HG03064 (cell line): ENCODE measurements around the gene COL10A1.
"Not testable (repeated sequence)": the region's sequence is repeated elsewhere in the genome, so short reads cannot be mapped to it uniquely, and the experiment has no call there.

Experiments used
- ATAC-seq: cut with Tn5 transposase; IDR thresholded peaks from one replicate; pipeline ENCODE4 v1.9.1; 2021; ENCODE audit warnings: low read depth; ENCODE audit not compliant: unreplicated experiment

COL10A1 gene

DNA sequence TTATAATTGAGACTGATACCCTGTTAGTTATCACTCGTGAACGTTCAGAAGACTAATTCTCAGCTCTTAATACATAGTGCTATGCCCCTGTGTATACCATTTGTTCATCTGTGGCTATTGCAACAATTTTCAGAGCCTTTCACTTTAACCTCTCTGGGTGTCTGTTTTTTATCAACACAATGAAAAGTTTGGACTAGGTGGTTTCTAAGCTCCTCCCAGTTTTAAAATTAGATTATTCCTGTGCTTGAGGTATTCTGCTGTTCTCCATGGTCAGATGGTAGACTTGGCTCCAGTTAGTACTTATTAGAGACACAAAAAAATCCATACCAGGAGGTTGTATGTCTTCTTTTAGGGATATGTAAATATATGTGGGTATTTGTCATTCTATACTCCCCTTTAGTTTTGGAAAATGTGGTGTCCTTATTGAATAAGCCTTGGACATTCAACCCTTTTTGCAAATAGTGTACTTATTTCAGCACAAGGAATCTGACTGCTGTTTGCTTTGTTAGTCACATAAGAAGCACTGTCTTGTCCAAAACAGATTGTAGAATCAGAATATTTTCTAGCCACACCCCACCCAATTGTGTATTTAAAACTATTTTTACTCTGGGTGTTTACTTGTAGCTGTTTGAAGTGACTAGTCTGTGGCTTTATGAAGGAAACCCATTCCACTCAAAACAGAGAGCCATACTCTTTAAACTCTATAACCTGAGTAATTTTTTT, 2.0 kb upstream of the COL10A1 start:
- no peak for ATAC-seq

DNA sequence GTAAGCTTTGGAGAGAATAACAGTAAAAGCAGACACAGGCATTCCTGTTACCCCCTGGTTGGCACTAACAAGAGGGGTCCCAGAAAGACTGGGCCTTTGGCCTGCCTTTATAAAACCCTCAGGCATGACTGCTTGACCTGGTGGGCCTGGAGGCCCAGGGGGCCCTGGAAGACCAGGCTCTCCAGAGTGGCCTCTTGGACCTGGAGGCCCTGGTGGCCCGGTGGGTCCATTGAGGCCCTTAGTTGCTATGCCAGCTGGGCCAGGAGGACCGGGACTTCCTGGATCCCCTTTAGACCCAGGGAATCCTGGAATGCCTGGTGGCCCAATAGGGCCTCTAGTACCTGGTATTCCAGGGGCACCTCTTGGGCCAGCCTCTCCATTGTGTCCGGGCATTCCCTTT, 5.5 kb downstream of the COL10A1 start:
- ATAC-seq, result no peak

DNA sequence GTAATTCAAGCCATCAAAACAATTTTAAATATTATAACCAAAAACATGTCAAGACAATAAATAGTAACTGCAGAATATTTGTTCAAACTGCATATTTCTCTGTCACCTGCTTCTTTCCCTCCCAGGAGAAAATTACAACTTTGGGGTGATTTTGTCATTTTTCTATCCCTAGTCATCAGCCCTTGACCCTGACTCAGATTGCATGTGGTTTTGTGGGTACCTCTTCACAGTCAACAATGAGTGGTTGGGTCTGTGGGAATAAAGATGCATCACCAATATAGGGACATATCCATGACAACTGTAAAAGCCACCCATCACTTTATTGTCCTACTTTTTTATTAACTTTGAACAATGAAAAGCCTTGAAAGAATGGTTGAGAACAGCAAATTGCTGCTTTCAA, 7.3 kb downstream of the COL10A1 start:
- no peak for ATAC-seq

DNA sequence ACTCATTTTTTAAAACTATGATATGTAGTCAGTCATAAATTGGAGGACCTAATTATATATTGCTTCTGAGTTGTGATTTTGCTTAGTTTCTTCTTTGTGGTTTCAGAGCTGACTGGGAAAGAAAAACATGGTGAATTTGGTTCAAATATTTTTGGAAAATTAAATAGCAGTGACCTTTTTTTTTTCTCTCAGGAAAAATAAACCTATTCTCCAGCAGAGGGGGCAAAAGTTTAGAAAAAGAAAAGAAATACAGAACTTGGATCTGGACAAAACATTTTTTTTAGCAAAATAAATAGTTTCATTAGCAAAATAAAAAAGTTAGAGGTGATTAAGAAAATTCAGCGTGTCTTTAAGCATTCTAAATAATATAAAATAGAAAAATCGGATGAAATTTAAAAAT, 10.2 kb downstream of the COL10A1 start:
- ATAC-seq, result no peak

DNA sequence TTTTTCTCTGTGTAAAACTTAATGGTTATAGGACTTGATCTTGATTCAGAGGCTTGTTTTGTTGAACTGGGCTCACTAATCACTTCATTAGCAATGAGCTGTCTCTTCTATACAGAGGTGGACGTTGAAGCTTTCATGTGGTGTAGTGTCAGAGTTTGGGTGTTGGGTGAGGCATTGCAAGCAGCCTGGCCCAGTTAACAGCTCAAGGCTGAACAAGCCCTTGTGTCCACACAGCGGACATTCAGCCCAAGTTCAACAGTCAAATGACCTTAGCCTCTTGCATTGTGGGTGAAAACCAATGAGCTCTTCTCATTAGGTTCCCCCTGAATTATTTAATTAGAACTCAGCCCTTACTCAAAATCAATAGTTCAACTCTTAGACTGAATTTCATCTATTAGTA, 12.5 kb downstream of the COL10A1 start:
- ATAC-seq, result no peak

DNA sequence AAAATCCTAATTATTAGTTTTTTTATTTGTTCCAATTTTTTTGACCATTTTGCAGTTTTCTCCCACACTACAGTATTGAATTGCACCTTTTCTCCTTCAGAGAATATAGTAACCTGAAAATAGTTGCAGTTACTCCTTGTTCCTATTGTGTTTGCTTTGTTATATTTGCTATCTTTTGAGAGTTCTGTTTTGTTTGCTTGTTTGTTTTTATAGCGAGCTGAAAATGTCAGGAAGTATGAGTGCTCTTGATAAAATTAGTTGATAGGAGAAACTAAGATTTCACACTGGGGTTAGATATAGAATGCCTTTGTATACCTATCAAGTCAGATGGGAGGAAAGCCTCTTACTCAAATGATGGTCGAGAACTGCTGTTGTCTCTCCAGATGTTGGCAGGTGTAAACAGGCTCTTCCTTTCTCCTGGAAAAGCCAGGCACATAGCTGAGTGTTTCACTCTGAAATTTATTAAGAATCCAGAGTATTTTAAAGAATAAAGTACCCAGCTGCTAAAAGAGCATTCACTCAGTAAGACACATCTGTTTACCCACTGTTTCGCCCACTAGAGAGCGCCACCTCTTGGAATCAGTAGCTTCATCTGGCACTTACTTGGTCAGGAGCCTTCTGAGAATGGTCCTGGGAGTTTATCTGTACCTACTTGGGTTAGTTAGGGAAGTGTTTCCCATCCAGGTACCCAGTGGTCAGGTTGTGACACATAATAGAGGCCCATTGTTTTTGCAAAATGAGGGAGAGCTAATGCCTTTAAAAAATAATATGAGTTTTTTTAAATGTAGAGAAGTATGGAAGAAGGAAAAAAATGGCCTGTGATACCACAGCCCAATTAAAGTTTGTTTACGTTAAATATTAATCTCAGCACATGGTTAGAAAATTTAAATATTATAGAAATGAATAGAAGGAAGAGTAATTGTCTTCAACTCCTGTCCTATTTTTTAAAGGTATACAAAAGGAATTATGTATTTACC, 14.1 kb downstream of the COL10A1 start:
- ATAC-seq, result no peak

DNA sequence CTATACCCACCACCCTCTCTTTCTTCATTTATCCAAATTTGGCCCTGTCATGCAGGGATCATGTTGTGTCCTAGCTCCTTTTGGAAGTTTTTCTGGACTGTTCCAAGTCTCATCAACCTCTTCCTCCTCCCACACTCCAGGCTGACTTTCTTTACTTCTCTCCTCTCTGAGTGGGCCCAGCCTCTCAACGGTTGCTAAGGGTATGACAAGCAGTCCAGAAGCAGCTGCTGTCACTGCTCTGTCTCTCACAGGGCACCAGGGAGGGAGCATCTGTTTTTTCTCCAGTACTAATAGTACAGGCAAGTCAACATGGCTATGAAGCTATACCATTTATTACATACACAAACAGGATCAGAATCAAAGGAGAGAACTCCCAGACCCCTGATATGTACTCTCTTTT, 17.1 kb downstream of the COL10A1 start:
- no peak for ATAC-seq

DNA sequence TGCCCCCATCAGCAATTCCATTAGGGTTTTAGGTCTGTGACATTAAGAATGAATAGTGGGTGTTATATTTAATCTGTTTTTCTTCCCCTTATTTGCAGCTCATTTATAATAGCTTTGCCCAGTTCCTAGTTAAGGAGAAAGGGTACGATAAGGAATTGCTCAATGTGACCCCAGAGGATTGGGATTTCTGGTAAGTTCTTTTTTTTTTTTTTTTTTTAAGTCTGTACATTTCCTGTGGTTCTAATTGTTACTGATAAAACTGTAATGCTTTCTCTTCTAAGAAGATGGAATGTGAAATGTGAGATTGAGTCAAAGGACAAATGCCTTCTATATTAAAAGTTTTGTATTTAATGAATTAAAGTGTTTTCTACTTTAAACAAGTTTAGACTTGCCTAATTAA, 19.8 kb downstream of the COL10A1 start:
- no peak for ATAC-seq

DNA sequence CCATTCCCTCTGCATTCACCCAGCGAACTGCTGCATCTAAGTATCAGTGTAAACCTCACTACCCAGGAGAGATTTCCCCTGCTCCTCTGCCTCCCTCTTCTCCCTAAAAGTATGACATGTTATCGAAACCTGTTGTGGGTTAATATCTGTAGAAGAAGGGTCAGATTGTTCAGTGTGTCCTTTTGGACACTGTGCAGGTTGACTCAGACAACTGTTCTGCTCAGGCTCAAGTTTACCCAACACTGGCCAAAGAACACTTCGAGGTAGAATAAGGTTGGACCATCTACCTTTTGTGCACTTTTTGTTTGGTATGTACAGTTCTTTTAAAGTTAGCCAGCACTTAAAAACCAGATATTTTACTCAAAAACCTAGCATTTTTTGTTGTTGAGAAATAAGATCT, 20.7 kb downstream of the COL10A1 start:
- ATAC-seq, result no peak

DNA sequence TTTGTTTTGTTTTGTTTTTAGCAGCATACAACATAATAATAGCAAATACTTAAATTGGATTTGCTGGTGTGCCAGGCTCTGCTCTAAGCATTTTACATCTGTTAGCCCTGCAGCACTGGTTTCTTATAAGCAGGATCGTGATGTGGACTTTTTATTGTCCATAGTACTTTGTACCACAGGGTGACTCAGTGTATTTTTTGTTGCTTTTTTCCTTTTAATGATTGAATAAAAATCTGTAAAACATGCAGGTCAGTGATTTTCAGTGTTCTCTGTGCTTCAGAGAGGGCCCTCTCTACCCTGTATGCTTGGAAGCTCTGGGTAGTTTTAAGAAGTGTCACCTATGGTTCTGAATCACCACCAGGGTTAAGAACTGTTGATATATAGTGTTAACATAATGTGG, 21.3 kb downstream of the COL10A1 start:
- no peak for ATAC-seq

DNA sequence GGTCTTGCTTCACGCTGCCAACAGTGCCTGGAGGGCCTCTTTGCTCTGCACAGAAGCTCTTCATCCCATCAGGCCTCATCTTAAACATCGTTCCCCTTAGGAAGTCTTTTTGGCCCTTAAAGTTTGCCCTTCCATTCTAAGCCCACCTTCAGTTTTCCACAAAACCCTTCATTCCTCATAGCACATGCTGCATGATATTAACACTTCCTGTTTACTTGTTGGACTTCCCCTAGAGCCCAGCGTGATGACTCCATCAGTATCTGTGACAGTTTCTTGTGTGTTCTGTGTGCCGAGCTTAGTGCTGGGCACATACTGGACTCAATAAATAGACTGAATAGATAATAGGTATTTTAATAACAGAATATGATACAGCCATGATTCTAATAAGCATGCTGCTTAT, 23.1 kb downstream of the COL10A1 start:
- ATAC-seq, result no peak

DNA sequence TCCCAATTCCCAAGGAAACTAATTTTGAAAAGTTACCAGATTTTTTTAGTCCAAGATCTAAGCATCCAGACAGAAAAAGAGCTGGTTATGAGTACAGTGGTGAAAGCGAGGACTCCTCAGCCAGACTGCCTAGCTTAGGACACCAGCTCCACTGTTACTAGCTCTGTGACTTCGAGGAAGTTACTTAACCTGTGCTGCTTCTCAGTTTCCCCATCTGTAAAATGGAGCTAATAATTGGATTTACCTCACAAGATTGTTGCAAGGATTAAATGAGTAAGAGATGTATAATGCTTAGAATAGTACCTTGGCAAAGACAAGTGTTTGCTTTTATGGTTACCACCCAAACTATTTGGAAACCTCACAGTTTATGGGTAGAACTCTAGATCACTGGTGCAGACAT, 24.1 kb downstream of the COL10A1 start:
- no peak for ATAC-seq

DNA sequence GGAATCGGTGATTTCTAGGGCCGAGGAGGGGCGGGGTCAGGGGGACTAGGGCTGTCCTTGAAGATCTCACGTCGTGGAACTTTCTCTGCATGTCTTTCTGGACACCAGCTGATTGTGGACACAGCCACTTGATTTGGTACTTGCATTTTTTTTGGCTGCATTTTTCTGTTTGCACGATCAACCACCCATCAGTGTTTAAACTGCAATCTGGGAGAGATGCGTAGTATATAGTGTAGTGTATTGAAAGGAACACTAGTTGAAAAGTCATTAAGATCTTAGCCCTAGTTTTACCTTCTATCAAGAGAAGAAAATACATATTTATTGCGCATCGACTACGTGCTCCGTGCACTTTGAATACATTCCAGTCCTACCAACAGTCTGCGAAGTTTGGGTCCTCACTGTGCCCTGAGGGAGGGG, 24.6 kb downstream of the COL10A1 start:
- no peak for ATAC-seq

DNA sequence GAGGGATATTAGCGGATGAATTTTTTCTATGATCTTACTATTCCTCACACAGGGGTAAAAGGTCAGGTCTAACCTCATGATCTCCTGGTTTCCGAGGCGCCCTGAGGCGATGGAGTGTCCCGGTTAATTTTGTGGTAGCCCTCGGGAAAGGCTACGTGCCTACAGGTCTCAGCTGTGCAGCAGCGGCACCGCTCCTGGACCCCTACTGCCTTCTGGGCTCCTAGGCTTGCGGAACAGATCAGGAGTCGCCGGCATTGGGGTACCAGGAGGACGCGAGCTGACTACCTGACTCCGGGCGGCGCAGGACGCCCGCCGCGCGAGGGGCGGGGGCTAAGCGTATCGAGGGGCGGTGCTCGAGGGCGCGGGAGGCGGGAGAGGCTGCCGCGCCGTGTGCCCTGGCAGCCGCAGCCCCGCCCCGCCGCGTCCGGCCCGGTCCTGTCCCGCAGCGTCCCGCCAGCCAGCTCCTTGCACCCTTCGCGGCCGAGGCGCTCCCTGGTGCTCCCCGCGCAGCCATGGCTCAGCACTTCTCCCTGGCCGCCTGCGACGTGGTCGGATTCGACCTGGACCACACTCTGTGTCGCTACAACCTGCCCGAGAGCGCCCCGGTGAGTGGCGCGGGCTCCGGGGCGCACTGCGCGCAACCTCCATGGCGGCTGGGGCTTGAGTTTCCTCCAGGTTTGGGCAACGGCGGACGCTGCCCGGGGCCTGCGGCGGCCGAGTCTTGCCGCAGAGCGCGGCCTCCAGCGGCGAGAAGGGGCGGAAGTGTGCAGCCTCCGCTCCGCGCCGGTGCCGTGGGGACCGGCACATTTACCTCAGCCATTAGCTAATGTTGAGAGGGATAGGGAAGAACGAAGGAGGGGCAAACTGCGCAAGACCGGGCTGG, 25.3 kb downstream of the COL10A1 start, which contains the start of gene NT5DC1:
NT5DC1 (plus strand) TSS at position 435 of the 883 bp plus-strand sequence; CDS start at position 513, 78 bp downstream.
- peak; percentile 85 for ATAC-seq

DNA sequence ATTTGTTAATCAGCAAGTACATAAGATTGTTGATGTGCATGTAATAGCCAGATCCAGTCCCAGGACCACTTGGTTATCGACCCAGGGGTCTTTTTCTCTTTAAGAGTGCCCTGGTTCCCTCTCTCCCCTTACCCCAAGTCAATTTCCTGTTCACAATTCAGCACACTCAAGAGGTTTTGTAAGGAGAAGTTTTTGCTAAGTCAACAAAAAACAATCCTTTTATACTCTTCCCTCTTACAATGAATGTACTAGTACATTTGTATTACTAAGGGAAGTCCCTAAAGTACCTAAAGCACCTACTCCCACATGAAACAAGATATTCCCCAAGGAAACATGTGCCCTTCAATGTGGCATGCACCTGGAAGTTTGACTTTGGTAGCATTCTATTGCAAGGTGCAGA, 26.9 kb downstream of the COL10A1 start:
- no peak for ATAC-seq

DNA sequence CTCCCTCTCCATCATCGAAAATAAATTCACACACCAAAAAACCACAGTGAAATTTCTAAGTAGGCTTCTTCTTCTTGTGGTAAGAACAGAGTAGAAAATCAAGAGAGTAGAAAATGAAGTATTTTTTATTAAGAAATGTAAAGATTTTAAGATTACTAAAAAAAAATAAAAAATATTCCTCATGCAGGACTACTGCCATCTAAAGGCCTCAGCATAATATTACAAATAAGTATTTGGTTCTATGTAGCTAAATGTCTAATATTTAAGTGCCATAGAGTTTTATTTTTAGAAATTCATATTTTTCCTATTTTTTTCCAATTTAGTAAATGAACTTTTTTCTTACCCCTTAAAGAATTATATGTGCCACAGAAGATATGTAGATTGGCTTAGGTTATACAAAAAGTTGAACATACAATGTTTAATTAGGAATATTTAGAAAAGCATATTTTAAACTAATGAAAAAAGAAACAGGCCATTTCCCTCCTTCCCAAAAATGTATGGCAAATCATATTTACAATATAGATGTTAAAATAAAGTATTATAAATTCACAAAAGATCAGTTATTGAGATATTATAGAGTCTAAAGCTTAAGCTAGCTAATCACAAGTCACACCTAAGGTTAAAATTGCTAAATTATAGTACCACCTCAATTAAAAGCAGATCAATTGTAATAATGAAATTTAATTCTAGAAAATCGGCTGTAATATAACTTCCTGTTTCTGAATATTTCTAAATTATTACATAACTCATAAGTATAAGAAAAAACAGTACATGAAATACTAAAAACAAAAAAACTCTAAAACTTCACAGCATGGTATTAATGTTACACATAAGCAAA, 28.7 kb downstream of the COL10A1 start:
- no peak for ATAC-seq

DNA sequence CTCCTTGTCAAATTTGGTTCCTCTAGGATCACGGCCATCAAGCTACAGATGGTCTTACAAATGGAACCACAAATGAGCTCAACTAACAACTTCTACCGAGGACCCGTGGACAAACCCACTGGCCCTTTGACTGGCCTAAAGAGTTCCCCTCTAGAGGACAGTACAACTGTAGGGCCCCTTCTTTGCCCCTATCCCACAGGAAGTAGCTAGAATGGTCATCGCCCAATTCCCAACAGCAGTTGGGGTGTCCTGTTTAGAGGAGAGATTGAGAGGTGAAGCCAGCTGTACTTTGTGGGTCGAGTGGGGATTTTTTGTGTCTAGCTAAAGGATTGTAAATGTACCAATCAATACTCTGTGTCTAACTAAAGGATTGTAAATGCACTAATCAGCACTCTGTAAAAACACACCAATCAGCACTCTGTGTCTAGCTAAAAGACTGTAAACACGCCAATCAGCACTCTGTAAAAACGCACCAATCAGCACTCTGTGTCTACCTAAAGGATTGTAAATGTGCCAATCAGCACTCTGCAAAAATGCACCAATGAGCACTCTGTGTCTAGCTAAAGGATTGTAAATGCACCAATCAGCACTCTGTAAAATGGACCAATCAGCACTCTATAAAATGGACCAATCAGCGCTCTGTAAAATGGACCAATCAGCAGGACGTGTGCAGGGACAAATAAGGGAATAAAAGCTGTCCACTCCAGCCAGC, 29.7 kb downstream of the COL10A1 start:
- not testable (repeated sequence) for ATAC-seq

DNA sequence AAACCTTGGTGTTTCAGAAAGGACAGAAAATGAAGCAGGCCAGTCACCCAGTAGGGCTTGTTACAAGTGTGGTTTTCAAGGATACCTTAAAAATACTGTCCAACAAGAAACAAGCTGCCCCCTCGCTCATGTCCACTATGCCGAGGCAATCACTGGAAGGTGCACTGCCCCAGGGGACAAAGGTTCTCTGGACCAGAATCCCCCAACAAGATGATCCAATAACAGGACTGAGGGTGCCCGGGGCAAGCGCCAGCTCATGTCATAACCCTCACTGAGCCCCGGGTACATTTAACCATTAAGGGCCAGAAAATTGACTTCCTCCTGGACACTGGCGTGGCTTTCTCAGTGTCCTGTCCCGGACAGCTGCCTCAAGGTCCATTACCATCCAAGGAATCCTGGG, 31.9 kb downstream of the COL10A1 start:
- ATAC-seq, result no peak

DNA sequence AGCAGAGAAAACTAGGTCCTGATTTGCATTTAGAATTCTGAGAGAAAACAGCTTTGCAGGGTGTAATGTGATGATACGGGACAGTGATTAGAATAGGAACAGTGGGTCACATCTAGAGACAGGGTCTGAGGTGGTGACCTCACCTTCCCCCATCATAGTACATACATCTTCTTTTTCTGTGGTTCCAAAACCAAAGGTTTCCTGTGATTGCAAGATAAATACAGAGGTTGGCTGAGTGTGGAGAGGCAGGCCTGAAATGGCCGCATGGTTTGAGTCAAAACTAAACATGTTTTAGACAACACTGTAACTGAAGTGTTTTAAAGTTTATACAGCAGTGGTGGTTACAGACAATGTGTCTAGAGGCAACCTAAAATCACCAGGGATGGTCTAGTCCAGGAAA, 35.7 kb downstream of the COL10A1 start:
- peak; percentile 54 for ATAC-seq
